Activated CD4-positive, alpha-beta T cell treated with anti-CD3 and anti-CD28 coated beads, Interleukin-2, amount 10 ng/mL, durations not matched to agents 7 days and 5 days (primary cell): ENCODE results near the gene CDA. TPM values are rescaled to one million over a fixed set of nuclear protein-coding genes. Genes with fewer than 3 reads are reported as not detected.
A peak's percentile ranks its signal among the peaks of the same experiment; 100 is the strongest.

Source experiments
- CTCF ChIA-PET: fragments of 350-600 bp; sonication (Branson Sonifier 250); formaldehyde crosslinking; loops from one replicate; lab custom pipeline; 2021; ENCODE audit warnings: antibody characterized with exemption; lab: Charles Lee
- POLR2A ChIA-PET: fragments of 350-600 bp; sonication (Branson Sonifier 250); formaldehyde crosslinking; loops from one replicate; lab custom pipeline; 2021; ENCODE audit warnings: antibody characterized with exemption; lab: Charles Lee
- DNase-seq: peaks from one replicate; pipeline ENCODE4 v3.0.0-alpha.2; 2020
- H3K27ac Mint-ChIP-seq: one replicate; pipeline ENCODE4 v1.8.0; 2021; ENCODE audit warnings: mild to moderate bottlenecking, moderate library complexity, mixed read lengths
- H3K27me3 Mint-ChIP-seq: one replicate; pipeline ENCODE4 v1.8.0; 2021; ENCODE audit warnings: mixed read lengths
- H3K36me3 Mint-ChIP-seq: one replicate; pipeline ENCODE4 v1.8.0; 2021; ENCODE audit warnings: low read depth, mixed read lengths
- H3K4me1 Mint-ChIP-seq: one replicate; pipeline ENCODE4 v1.8.0; 2021; ENCODE audit warnings: mixed read lengths
- H3K4me3 Mint-ChIP-seq: one replicate; pipeline ENCODE4 v1.8.0; 2021; ENCODE audit warnings: mild to moderate bottlenecking, moderate library complexity, mixed read lengths
- H3K9me3 Mint-ChIP-seq: one replicate; pipeline ENCODE4 v1.8.0; 2021; ENCODE audit warnings: mixed read lengths
- total RNA-seq, 2 experiments: library from RNA; stranded (reverse); gene quantifications; one replicate each; pipeline ENCODE4 v1.2.3, GENCODE V29; 2021

The CDA gene
- total RNA-seq, 2 experiments from 2014 or later = not detected

GRCh38 chr1:20571427-20571826 lies 17.5 kb upstream of the CDA start:
- no peak overlapping the region for H3K4me3 Mint-ChIP-seq

GRCh38 chr1:20573987-20574386 lies 14.9 kb upstream of the CDA start:
- no peak overlapping the region for H3K4me3 Mint-ChIP-seq
- H3K27me3 Mint-ChIP-seq = peaks cover 17% of the 10 kb centered on the region
- no peaks in the 10 kb centered on the region for H3K36me3 Mint-ChIP-seq
- no peak overlapping the region for H3K27ac Mint-ChIP-seq
- ChIA-PET CTCF (interaction anchor here (0.7 to 0.8 kb wide), 2 partner anchors 19 to 59 kb away, joined by 4 read pairs; partner anchors contain the start of gene PINK1), POLR2A (no interaction called here)
- H3K4me1 Mint-ChIP-seq = peaks cover 2% of the 10 kb centered on the region
- H3K9me3 Mint-ChIP-seq = peaks cover 5% of the 10 kb centered on the region
- DNase-seq = no peak

More at GRCh38 chr1:20571427-20571826, 17.5 kb upstream of the CDA start:
- POLR2A ChIA-PET = no interaction called here
- Mint-ChIP-seq H3K27me3 (peaks cover 22% of the 10 kb centered on the region), H3K9me3 (peaks cover 5% of the 10 kb centered on the region), H3K4me1 (peaks cover 2% of the 10 kb centered on the region), H3K27ac (no peak overlapping the region), H3K36me3 (no peaks in the 10 kb centered on the region)
- DNase-seq = no peak
- CTCF ChIA-PET = no interaction called here

GRCh38 chr1:20574686-20575540 lies 14.0 kb upstream of the CDA start:
- CTCF ChIA-PET = interaction anchor here (0.6 to 2.1 kb wide), 8 partner anchors 8 to 59 kb away, joined by 3 to 8 read pairs (median 4); no protein-coding TSS in a partner anchor
- DNase-seq = peak; percentile 76
- H3K4me1 Mint-ChIP-seq = peaks cover 2% of the 10 kb centered on the region
- H3K27me3 Mint-ChIP-seq = peaks cover 17% of the 10 kb centered on the region
- H3K36me3 Mint-ChIP-seq = no peaks in the 10 kb centered on the region
- peaks cover 5% of the 10 kb centered on the region for H3K9me3 Mint-ChIP-seq
- no peak overlapping the region for H3K27ac Mint-ChIP-seq
- no peak overlapping the region for H3K4me3 Mint-ChIP-seq
- POLR2A ChIA-PET = interaction anchor here (0.7 kb wide), 1 partner anchor 47 kb away, joined by 3 read pairs; no protein-coding TSS in a partner anchor

- POLR2A ChIA-PET = no interaction called here
- Mint-ChIP-seq H3K4me1 (peaks cover 2% of the 10 kb centered on the region), H3K27ac (no peak overlapping the region), H3K36me3 (no peaks in the 10 kb centered on the region), H3K27me3 (peaks cover 17% of the 10 kb centered on the region), H3K9me3 (peaks cover 5% of the 10 kb centered on the region), H3K4me3 (no peak overlapping the region)
- CTCF ChIA-PET = interaction anchor here (1.1 to 2.1 kb wide), 7 partner anchors 9 to 58 kb away, joined by 3 to 8 read pairs (median 4); no protein-coding TSS in a partner anchor
- no peak for DNase-seq
Measured at GRCh38 chr1:20575541-20576336, 13.2 kb upstream of the CDA start.

- no peak for DNase-seq
- H3K27me3 Mint-ChIP-seq = peaks cover 11% of the 10 kb centered on the region
- H3K27ac Mint-ChIP-seq = no peak overlapping the region
- CTCF ChIA-PET = no interaction called here
- H3K36me3 Mint-ChIP-seq = no peaks in the 10 kb centered on the region
- POLR2A ChIA-PET = no interaction called here
- peaks cover 2% of the 10 kb centered on the region for H3K4me1 Mint-ChIP-seq
- no peaks in the 10 kb centered on the region for H3K9me3 Mint-ChIP-seq
- no peak overlapping the region for H3K4me3 Mint-ChIP-seq
Measured at GRCh38 chr1:20578062-20578461, 10.8 kb upstream of the CDA start.

GRCh38 chr1:20578721-20579395 lies 10.0 kb upstream of the CDA start:
- no peaks in the 10 kb centered on the region for H3K36me3 Mint-ChIP-seq
- no peaks in the 10 kb centered on the region for H3K9me3 Mint-ChIP-seq
- POLR2A ChIA-PET = no interaction called here
- H3K4me3 Mint-ChIP-seq = no peak overlapping the region
- H3K27me3 Mint-ChIP-seq = peaks cover 4% of the 10 kb centered on the region
- no peak for DNase-seq
- H3K27ac Mint-ChIP-seq = no peak overlapping the region
- CTCF ChIA-PET = no interaction called here
- H3K4me1 Mint-ChIP-seq = no peaks in the 10 kb centered on the region

GRCh38 chr1:20584890-20585289 lies 4.0 kb upstream of the CDA start:
- H3K27me3 Mint-ChIP-seq = peaks cover 31% of the 10 kb centered on the region
- DNase-seq = no peak
- POLR2A ChIA-PET = no interaction called here
- H3K9me3 Mint-ChIP-seq = no peaks in the 10 kb centered on the region
- no peaks in the 10 kb centered on the region for H3K36me3 Mint-ChIP-seq
- peaks cover 13% of the 10 kb centered on the region for H3K4me1 Mint-ChIP-seq
- no peak overlapping the region for H3K4me3 Mint-ChIP-seq
- H3K27ac Mint-ChIP-seq = no peak overlapping the region
- CTCF ChIA-PET = interaction anchor here (0.9 kb wide), 1 partner anchor 42 kb away, joined by 3 read pairs; no protein-coding TSS in a partner anchor

- ChIA-PET POLR2A (no interaction called here), CTCF (interaction anchor here (1.0 kb wide), 1 partner anchor 29 kb away, joined by 3 read pairs; no protein-coding TSS in a partner anchor)
- Mint-ChIP-seq H3K27ac (no peak overlapping the region), H3K9me3 (no peaks in the 10 kb centered on the region), H3K27me3 (peaks cover 44% of the 10 kb centered on the region), H3K4me3 (no peak overlapping the region), H3K4me1 (peaks cover 13% of the 10 kb centered on the region), H3K36me3 (no peaks in the 10 kb centered on the region)
- DNase-seq = no peak
Measured at GRCh38 chr1:20586953-20587660, 1.8 kb upstream of the CDA start.

- no peak for DNase-seq
- ChIA-PET CTCF (no interaction called here), POLR2A (no interaction called here)
- peaks cover 44% of the 10 kb centered on the region for H3K27me3 Mint-ChIP-seq
- no peaks in the 10 kb centered on the region for H3K36me3 Mint-ChIP-seq
- H3K27ac Mint-ChIP-seq = no peak overlapping the region
- H3K9me3 Mint-ChIP-seq = no peaks in the 10 kb centered on the region
- no peak overlapping the region for H3K4me3 Mint-ChIP-seq
- H3K4me1 Mint-ChIP-seq = peaks cover 13% of the 10 kb centered on the region
Measured at GRCh38 chr1:20587661-20588053, 1.2 kb upstream of the CDA start.

- ChIA-PET POLR2A (no interaction called here), CTCF (no interaction called here)
- no peaks in the 10 kb centered on the region for H3K36me3 Mint-ChIP-seq
- peaks cover 13% of the 10 kb centered on the region for H3K4me1 Mint-ChIP-seq
- no peak overlapping the region for H3K4me3 Mint-ChIP-seq
- no peak for DNase-seq
- no peaks in the 10 kb centered on the region for H3K9me3 Mint-ChIP-seq
- peaks cover 41% of the 10 kb centered on the region for H3K27me3 Mint-ChIP-seq
- no peak overlapping the region for H3K27ac Mint-ChIP-seq
Measured at GRCh38 chr1:20589331-20590278, 708 bp downstream of the CDA start.

GRCh38 chr1:20590306-20590777 lies 1.4 kb downstream of the CDA start:
- POLR2A ChIA-PET = no interaction called here
- CTCF ChIA-PET = no interaction called here
- H3K4me3 Mint-ChIP-seq = no peak overlapping the region
- H3K36me3 Mint-ChIP-seq = no peaks in the 10 kb centered on the region
- H3K27ac Mint-ChIP-seq = no peak overlapping the region
- peaks cover 36% of the 10 kb centered on the region for H3K27me3 Mint-ChIP-seq
- H3K4me1 Mint-ChIP-seq = peaks cover 13% of the 10 kb centered on the region
- DNase-seq = no peak
- no peaks in the 10 kb centered on the region for H3K9me3 Mint-ChIP-seq
